SK-N-SH (cell line): Measurements from ENCODE around the gene ANKRD10. TPM values are rescaled to one million over a fixed set of nuclear protein-coding genes. Genes with fewer than 3 reads are reported as not detected.

Experiments used
- CTCF ChIA-PET: fragments of 300-600, 350-600 bp; formaldehyde crosslinking; extraction: SDS; loops from one replicate; lab custom pipeline; 2021; lab: Yijun Ruan, JAX
- POLR2A ChIA-PET: fragments of 350-600 bp; sonication (Branson Sonifier 250); formaldehyde crosslinking; extraction: SDS; loops from one replicate; lab custom pipeline; 2020; ENCODE audit warnings: antibody characterized with exemption, inconsistent platforms; lab: Yijun Ruan, JAX
- DNase-seq: peaks from one replicate; pipeline ENCODE4 v3.0.0; 2012
- H2AFZ ChIP-seq: fragments of 200-600 bp; sonication (generic); 2 replicates; pipeline ENCODE4 v1.8.1; 2016; ENCODE audit warnings: antibody characterized with exemption, mild to moderate bottlenecking, low read depth
- H3F3A ChIP-seq: fragments of 200-600 bp; sonication (generic); replicated peaks from 2 replicates; pipeline ENCODE3; 2016; ENCODE audit warnings: antibody characterized with exemption, mild to moderate bottlenecking; ENCODE audit not compliant: insufficient read depth
- H3K27ac ChIP-seq, 2 experiments: fragments of 200-500 bp in 1 of 2; fragments of 200-600 bp in 1 of 2; sonication (Bioruptor generic) in 1 of 2; sonication (generic), shearing (Covaris generic) in 1 of 2; 2 replicates each; pipeline versions ENCODE4 v1.5.1 to v1.6.1; 2014 to 2016; ENCODE audit warnings: low read depth in 2 of 2, inconsistent platforms in 1 of 2, low read length in 1 of 2, mild to moderate bottlenecking in 1 of 2, mixed read lengths in 1 of 2
- H3K27me3 ChIP-seq: fragments of 200-600 bp; sonication (generic), shearing (Covaris generic); 2 replicates; pipeline ENCODE4 v1.6.1; 2016; ENCODE audit warnings: mixed run types; ENCODE audit not compliant: insufficient read depth
- H3K36me3 ChIP-seq, 2 experiments: fragments of 200-500 bp in 1 of 2; fragments of 200-600 bp in 1 of 2; sonication (Bioruptor generic) in 1 of 2; sonication (generic) in 1 of 2; replicated peaks in 1 of 2; 2 replicates each; pipeline versions ENCODE3 to v1.5.1; 2014 to 2016; ENCODE audit warnings: low read length in 1 of 2, mild to moderate bottlenecking in 1 of 2; ENCODE audit not compliant: insufficient read depth in 2 of 2, control insufficient read depth in 1 of 2
- H3K4me1 ChIP-seq, 2 experiments: fragments of 200-500 bp in 1 of 2; fragments of 200-600 bp in 1 of 2; sonication (Bioruptor generic) in 1 of 2; sonication (generic), shearing (Covaris generic) in 1 of 2; 2 replicates each; pipeline versions ENCODE4 v1.5.1 to v1.6.1; 2014 to 2016; ENCODE audit warnings: low read depth in 1 of 2, low read length in 1 of 2, mixed run types in 1 of 2; ENCODE audit not compliant: insufficient read depth in 2 of 2, control insufficient read depth in 1 of 2
- H3K4me2 ChIP-seq: fragments of 200-600 bp; sonication (generic), shearing (Covaris generic); 2 replicates; pipeline ENCODE4 v1.6.1; 2017; ENCODE audit warnings: mixed run types
- H3K4me3 ChIP-seq, 2 experiments: fragments of 200-500 bp in 1 of 2; fragments of 200-600 bp in 1 of 2; sonication (Bioruptor generic) in 1 of 2; sonication (generic), shearing (Covaris generic) in 1 of 2; 2 replicates each; pipeline versions ENCODE4 v1.5.1 to v1.8.1; 2014 to 2016; ENCODE audit warnings: low read depth in 2 of 2, inconsistent platforms in 1 of 2, low read length in 1 of 2, mild to moderate bottlenecking in 1 of 2, mixed read lengths in 1 of 2, moderate library complexity in 1 of 2
- H3K79me2 ChIP-seq: fragments of 200-600 bp; sonication (generic); 2 replicates; pipeline ENCODE4 v1.8.1; 2017; ENCODE audit warnings: mild to moderate bottlenecking; ENCODE audit not compliant: insufficient read depth
- H3K9ac ChIP-seq: fragments of 200-600 bp; sonication (generic); 2 replicates; pipeline ENCODE4 v1.6.1; 2017; ENCODE audit warnings: mixed run types
- H3K9me2 ChIP-seq: fragments of 200-600 bp; sonication (generic); 2 replicates; pipeline ENCODE4 v1.6.1; 2017; ENCODE audit warnings: mixed run types
- H3K9me3 ChIP-seq: fragments of 200-600 bp; sonication (generic); 2 replicates; pipeline ENCODE4 v1.6.1; 2017; ENCODE audit warnings: mixed run types, mild to moderate bottlenecking, moderate library complexity
- H4K20me1 ChIP-seq: fragments of 200-600 bp; sonication (generic); 2 replicates; pipeline ENCODE4 v1.6.1; 2017; ENCODE audit warnings: mild to moderate bottlenecking, mixed run types; ENCODE audit not compliant: insufficient read depth
- CHD2 ChIP-seq: fragments of 150-350 bp; IDR thresholded peaks from 2 replicates; pipeline ENCODE4 v1.6.1; 2018; ENCODE audit warnings: low read length; ENCODE audit not compliant: partially characterized antibody
- CTCF ChIP-seq: fragments of 200-600 bp; sonication (generic); IDR thresholded peaks from 2 replicates; pipeline ENCODE4 v1.6.1; 2017; ENCODE audit warnings: antibody characterized with exemption, mild to moderate bottlenecking, moderate library complexity
- ELF1 ChIP-seq: IDR thresholded peaks from 2 replicates; pipeline ENCODE4 v1.4.0; 2012
- FOSL2 ChIP-seq: IDR thresholded peaks from 2 replicates; pipeline ENCODE4 v1.4.0; 2012; ENCODE audit warnings: low read depth, mild to moderate bottlenecking, moderate library complexity, borderline replicate concordance
- FOXM1 ChIP-seq: IDR thresholded peaks from 2 replicates; pipeline ENCODE4 v1.4.0; 2012; ENCODE audit warnings: low read depth, mild to moderate bottlenecking
- GABPA ChIP-seq: IDR thresholded peaks from 2 replicates; pipeline ENCODE4 v1.4.0; 2012; ENCODE audit warnings: low read depth, mild to moderate bottlenecking
- IRF3 ChIP-seq: fragments of 150-350 bp; IDR thresholded peaks from 2 replicates; pipeline ENCODE4 v1.6.1; 2016; ENCODE audit warnings: mild to moderate bottlenecking, low read depth, low read length
- JUND ChIP-seq: IDR thresholded peaks from 2 replicates; pipeline ENCODE4 v1.4.0; 2012
- MAX ChIP-seq: IDR thresholded peaks from 2 replicates; pipeline ENCODE4 v1.4.0; 2012; ENCODE audit warnings: low read depth
- MEF2A ChIP-seq: IDR thresholded peaks from 2 replicates; pipeline ENCODE4 v1.4.0; 2012; ENCODE audit warnings: low read depth, borderline replicate concordance
- NRF1 ChIP-seq: IDR thresholded peaks from 2 replicates; pipeline ENCODE4 v1.6.1; 2012; ENCODE audit warnings: low read depth, mild to moderate bottlenecking, low read length
- PBX3 ChIP-seq: IDR thresholded peaks from 2 replicates; pipeline ENCODE4; 2012
- POLR2AphosphoS5 ChIP-seq: IDR thresholded peaks from 2 replicates; pipeline ENCODE4 v1.6.1; 2012; ENCODE audit warnings: low read depth, low read length
- RXRA ChIP-seq: IDR thresholded peaks from 2 replicates; pipeline ENCODE4 v1.4.0; 2012; ENCODE audit warnings: low read depth, mild to moderate bottlenecking, borderline replicate concordance
- TCF12 ChIP-seq: IDR thresholded peaks from 2 replicates; pipeline ENCODE4 v1.4.0; 2012
- TEAD4 ChIP-seq: IDR thresholded peaks from 2 replicates; pipeline ENCODE4 v1.4.0; 2012; ENCODE audit warnings: mild to moderate bottlenecking, borderline replicate concordance; ENCODE audit not compliant: insufficient read depth
- USF2 ChIP-seq: fragments of 150-350 bp; IDR thresholded peaks from 2 replicates; pipeline ENCODE4 v1.6.1; 2017; ENCODE audit warnings: antibody characterized with exemption, low read length, low read depth, borderline replicate concordance
- WGBS: methylation state at CpG from one replicate; pipeline ENCODE4 v1.1.6; 2017; ENCODE audit warnings: low lambda C conversion rate; 5-methylcytosine and 5-hydroxymethylcytosine counted together
- polyA plus RNA-seq, 3 experiments: library from polyadenylated mRNA; depleted of rRNA; stranded (reverse); fragments of >200 nt; gene quantifications; 2 replicates each; pipeline ENCODE4 v1.2.3, GENCODE V29; 2012

The ANKRD10 gene
- polyA plus RNA-seq, 1 of the 3 experiments (the other 2 are of a cell fraction) = 53.2 TPM

GRCh38 chr13:110855363-110855762 is 59.5 kb downstream of the ANKRD10 start:
- TF ChIP-seq POLR2AphosphoS5 (no peak), USF2 (no peak), FOSL2 (no peak), FOXM1 (no peak), JUND (no peak), IRF3 (no peak), PBX3 (no peak), RXRA (no peak), NRF1 (no peak), CTCF (no peak), GABPA (no peak), CHD2 (no peak), ELF1 (no peak), MAX (no peak), TCF12 (no peak), TEAD4 (no peak), MEF2A (no peak)
- H3K9me3 ChIP-seq = no peaks in the 10 kb centered on the region
- H3K9ac ChIP-seq = no peak overlapping the region
- H3F3A ChIP-seq = no peaks in the 10 kb centered on the region
- ChIA-PET CTCF (interaction anchor here (1.0 kb wide), 1 partner anchor 173 kb away, joined by 3 read pairs; no protein-coding TSS in a partner anchor), POLR2A (no interaction called here)
- no peak overlapping the region for H2AFZ ChIP-seq
- no peaks in the 10 kb centered on the region for H3K9me2 ChIP-seq
- H3K4me1 ChIP-seq = no peaks in the 10 kb centered on the region
- H3K36me3 ChIP-seq = no peaks in the 10 kb centered on the region
- no peak overlapping the region for H3K4me2 ChIP-seq
- no peaks in the 10 kb centered on the region for H3K27me3 ChIP-seq
- no peaks in the 10 kb centered on the region for H4K20me1 ChIP-seq
- DNase-seq = no peak
- H3K27ac ChIP-seq = no peak overlapping the region
- WGBS = 81% methylated on average over 5 of the region's 6 CpGs
- H3K79me2 ChIP-seq = no peaks in the 10 kb centered on the region
- no peak overlapping the region for H3K4me3 ChIP-seq
